HUES48 (cell line): ENCODE results near the gene FAM120B.
"Not testable (repeated sequence)": the region's sequence is repeated elsewhere in the genome, so short reads cannot be mapped to it uniquely, and the experiment has no call there.

Experiments
- H3K27ac ChIP-seq: one replicate; pipeline ENCODE4 v1.7.0; 2013; ENCODE audit warnings: low read depth, low read length, inconsistent platforms
- H3K27me3 ChIP-seq: 2 replicates; pipeline ENCODE4 v1.6.1; 2013; ENCODE audit warnings: mild to moderate bottlenecking, low read length; ENCODE audit not compliant: control insufficient read depth, insufficient read depth
- H3K36me3 ChIP-seq: 2 replicates; pipeline ENCODE4 v1.6.1; 2013; ENCODE audit warnings: low read length; ENCODE audit not compliant: control insufficient read depth, insufficient read depth
- H3K4me1 ChIP-seq: 2 replicates; pipeline ENCODE4 v1.6.1; 2013; ENCODE audit warnings: mild to moderate bottlenecking, low read length; ENCODE audit not compliant: control insufficient read depth, insufficient read depth
- H3K4me3 ChIP-seq: 2 replicates; pipeline ENCODE4 v1.5.1; 2013; ENCODE audit warnings: mild to moderate bottlenecking, low read depth, low read length
- H3K9ac ChIP-seq: 2 replicates; pipeline ENCODE4 v1.6.1; 2013; ENCODE audit warnings: mild to moderate bottlenecking, low read depth, low read length, moderate library complexity
- H3K9me3 ChIP-seq: 2 replicates; pipeline ENCODE4 v1.6.1; 2013; ENCODE audit warnings: low read length; ENCODE audit not compliant: control insufficient read depth, insufficient read depth

FAM120B gene

DNA sequence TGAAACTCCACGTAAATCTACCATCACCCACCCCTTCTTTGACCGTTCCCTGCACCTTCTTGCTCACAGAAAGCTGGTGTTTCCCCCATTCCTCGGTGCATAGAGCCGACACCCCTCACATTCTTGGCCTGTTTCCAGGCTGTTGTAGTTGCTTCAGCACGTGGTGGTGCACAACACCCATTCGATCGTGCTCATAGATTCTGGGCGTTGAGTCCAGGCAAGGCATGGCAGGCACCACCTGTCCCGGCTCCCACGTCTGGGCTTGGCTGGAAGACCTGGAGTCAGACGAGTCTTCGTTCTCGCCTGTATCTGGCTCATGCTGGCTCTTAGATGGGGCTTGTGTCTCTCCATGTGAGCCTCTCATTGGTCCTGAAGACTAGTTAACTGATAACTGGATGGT lies 100.6 kb downstream of the FAM120B start:
- H3K27me3 ChIP-seq, result 0 out of 2 replicates have a peak, but pooled peaks cover 2% of the 10 kb centered on the region
- peaks cover 22% of the 10 kb centered on the region for H3K4me1 ChIP-seq
- no peak overlapping the region for H3K9ac ChIP-seq
- H3K4me3 ChIP-seq, result no peak overlapping the region
- no peak overlapping the region for H3K27ac ChIP-seq
- H3K9me3 ChIP-seq, result no peaks in the 10 kb centered on the region
- H3K36me3 ChIP-seq, result peaks cover 6% of the 10 kb centered on the region; the same call in 1 of the 2 replicates

- H3K4me3 ChIP-seq, result no peak overlapping the region
- peaks cover 4% of the 10 kb centered on the region; the same call in 1 of the 2 replicates for H3K36me3 ChIP-seq
- H3K4me1 ChIP-seq, result peaks cover 15% of the 10 kb centered on the region
- no peaks in the 10 kb centered on the region for H3K9me3 ChIP-seq
- H3K27me3 ChIP-seq, result 0 out of 2 replicates have a peak, but pooled peaks cover 2% of the 10 kb centered on the region
- H3K27ac ChIP-seq, result no peak overlapping the region
- H3K9ac ChIP-seq, result no peak overlapping the region
Observed at GRCh38 chr6:170407932-170408331, 101.4 kb downstream of the FAM120B start.

- H3K9ac ChIP-seq, H3K27ac ChIP-seq, H3K4me3 ChIP-seq, H3K4me1 ChIP-seq, H3K27me3 ChIP-seq, H3K36me3 ChIP-seq, H3K9me3 ChIP-seq: not testable (repeated sequence)
Observed at GRCh38 chr6:170409746-170410145, 103.2 kb downstream of the FAM120B start.

DNA sequence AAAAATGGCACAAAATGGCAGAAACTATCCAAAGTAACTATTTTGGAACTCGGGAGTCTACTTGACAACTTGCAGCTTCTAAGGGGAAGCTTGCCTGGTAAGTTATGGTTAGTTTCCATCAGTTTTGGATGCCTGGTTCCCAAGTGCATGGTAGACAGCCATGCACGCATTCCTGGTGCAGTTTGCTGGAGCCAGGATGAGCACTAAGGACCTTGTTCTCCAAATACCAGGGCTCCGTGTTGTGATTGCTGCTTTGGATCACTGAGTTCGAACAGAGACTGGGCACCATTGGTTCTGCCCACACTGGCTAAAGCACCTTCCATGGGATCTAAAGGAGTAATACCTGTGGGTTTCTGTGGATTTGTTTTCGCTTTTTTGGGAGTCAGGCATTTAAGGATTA lies 103.7 kb downstream of the FAM120B start:
- no peak overlapping the region for H3K4me3 ChIP-seq
- no peak overlapping the region for H3K27ac ChIP-seq
- 0 out of 2 replicates have a peak, but pooled peaks cover 2% of the 10 kb centered on the region for H3K27me3 ChIP-seq

GRCh38 chr6:170415318-170415717 lies 108.8 kb downstream of the FAM120B start:
- no peaks in the 10 kb centered on the region for H3K36me3 ChIP-seq
- no peaks in the 10 kb centered on the region for H3K9me3 ChIP-seq
- no peaks in the 10 kb centered on the region for H3K4me1 ChIP-seq
- no peak overlapping the region for H3K27ac ChIP-seq
- no peak overlapping the region for H3K9ac ChIP-seq
- no peaks in the 10 kb centered on the region for H3K27me3 ChIP-seq
- no peak overlapping the region for H3K4me3 ChIP-seq

More for the DNA sequence above, 103.7 kb downstream of the FAM120B start:
- Histone ChIP-seq H3K9ac (no peak overlapping the region), H3K36me3 (peaks cover 1% of the 10 kb centered on the region; the same call in 1 of the 2 replicates), H3K9me3 (no peaks in the 10 kb centered on the region), H3K4me1 (no peaks in the 10 kb centered on the region)

GRCh38 chr6:170416303-170416702 lies 109.7 kb downstream of the FAM120B start:
- H3K36me3 ChIP-seq, result no peaks in the 10 kb centered on the region
- H3K9me3 ChIP-seq, result no peaks in the 10 kb centered on the region
- H3K27ac ChIP-seq, result no peak overlapping the region
- no peaks in the 10 kb centered on the region for H3K4me1 ChIP-seq
- no peak overlapping the region for H3K4me3 ChIP-seq
- no peaks in the 10 kb centered on the region for H3K27me3 ChIP-seq
- H3K9ac ChIP-seq, result no peak overlapping the region

GRCh38 chr6:170416959-170417606 lies 110.5 kb downstream of the FAM120B start:
- Histone ChIP-seq H3K27ac (no peak overlapping the region), H3K9me3 (no peaks in the 10 kb centered on the region), H3K36me3 (no peaks in the 10 kb centered on the region), H3K4me3 (no peak overlapping the region), H3K27me3 (no peaks in the 10 kb centered on the region), H3K4me1 (no peaks in the 10 kb centered on the region), H3K9ac (no peak overlapping the region)

DNA sequence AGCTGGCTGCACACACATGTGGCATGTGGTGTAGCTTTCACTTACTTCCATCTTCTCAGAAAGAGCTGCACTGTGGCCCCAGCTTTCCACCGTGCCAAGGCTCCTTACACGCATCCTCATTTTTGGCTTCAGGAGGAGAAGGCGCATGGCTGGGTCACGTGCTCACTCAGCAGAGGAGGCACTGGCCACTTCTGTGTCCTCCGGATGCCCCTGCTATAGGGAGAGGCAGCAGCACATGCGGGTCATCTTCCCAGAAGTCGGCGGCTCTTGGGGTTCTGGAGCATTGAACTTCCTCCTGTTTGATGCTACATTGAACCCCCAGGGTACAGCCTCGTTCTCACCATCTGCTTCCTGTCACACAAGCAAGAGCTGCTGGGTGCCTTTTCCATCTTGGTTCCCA lies 111.3 kb downstream of the FAM120B start:
- Histone ChIP-seq H3K27me3 (no peaks in the 10 kb centered on the region), H3K36me3 (no peaks in the 10 kb centered on the region), H3K4me1 (no peaks in the 10 kb centered on the region), H3K9me3 (no peaks in the 10 kb centered on the region), H3K9ac (no peak overlapping the region), H3K4me3 (no peak overlapping the region), H3K27ac (no peak overlapping the region)

- Histone ChIP-seq H3K9ac (no peak overlapping the region), H3K9me3 (no peaks in the 10 kb centered on the region), H3K36me3 (no peaks in the 10 kb centered on the region), H3K4me1 (no peaks in the 10 kb centered on the region), H3K4me3 (no peak overlapping the region), H3K27ac (no peak overlapping the region), H3K27me3 (no peaks in the 10 kb centered on the region)
Observed at GRCh38 chr6:170420283-170420682, 113.7 kb downstream of the FAM120B start.

GRCh38 chr6:170420791-170421776 lies 114.5 kb downstream of the FAM120B start:
- Histone ChIP-seq H3K36me3 (no peaks in the 10 kb centered on the region), H3K27ac (no peak overlapping the region), H3K4me3 (no peak overlapping the region), H3K9me3 (no peaks in the 10 kb centered on the region), H3K9ac (no peak overlapping the region), H3K4me1 (no peaks in the 10 kb centered on the region), H3K27me3 (no peaks in the 10 kb centered on the region)

DNA sequence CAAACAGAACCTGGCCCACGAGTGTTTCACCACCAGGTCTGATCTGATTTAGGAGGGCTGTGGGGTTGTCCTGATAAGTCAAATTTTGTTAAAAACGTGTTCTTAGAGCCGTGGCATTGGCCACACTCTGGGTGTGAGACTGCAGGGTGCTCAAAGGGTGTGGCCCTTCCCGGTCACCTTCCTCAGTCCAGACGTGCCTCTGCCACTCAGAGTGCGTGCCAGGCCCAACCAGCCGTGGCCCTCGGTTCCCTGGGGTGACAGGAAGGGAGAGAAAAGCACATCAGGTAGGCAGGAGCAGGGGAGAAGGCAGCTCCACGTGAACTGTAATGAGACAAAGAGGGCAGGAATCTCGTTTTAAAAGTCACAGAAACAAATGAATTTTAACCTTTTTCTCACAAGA lies 115.4 kb downstream of the FAM120B start:
- H3K27ac ChIP-seq, result no peak overlapping the region
- H3K4me3 ChIP-seq, result no peak overlapping the region
- no peaks in the 10 kb centered on the region for H3K36me3 ChIP-seq
- H3K9ac ChIP-seq, result no peak overlapping the region
- no peaks in the 10 kb centered on the region for H3K4me1 ChIP-seq
- no peaks in the 10 kb centered on the region for H3K9me3 ChIP-seq
- no peaks in the 10 kb centered on the region for H3K27me3 ChIP-seq
